GM18867 (cell line): ENCODE results near the gene HCN1.
A peak's percentile ranks its signal among the peaks of the same experiment; 100 is the strongest.

Experiments
- ATAC-seq: cut with Tn5 transposase; IDR thresholded peaks from one replicate; pipeline ENCODE4 v1.9.1; 2021; ENCODE audit warnings: mild to moderate bottlenecking, moderate library complexity; ENCODE audit not compliant: unreplicated experiment

HCN1 gene

DNA sequence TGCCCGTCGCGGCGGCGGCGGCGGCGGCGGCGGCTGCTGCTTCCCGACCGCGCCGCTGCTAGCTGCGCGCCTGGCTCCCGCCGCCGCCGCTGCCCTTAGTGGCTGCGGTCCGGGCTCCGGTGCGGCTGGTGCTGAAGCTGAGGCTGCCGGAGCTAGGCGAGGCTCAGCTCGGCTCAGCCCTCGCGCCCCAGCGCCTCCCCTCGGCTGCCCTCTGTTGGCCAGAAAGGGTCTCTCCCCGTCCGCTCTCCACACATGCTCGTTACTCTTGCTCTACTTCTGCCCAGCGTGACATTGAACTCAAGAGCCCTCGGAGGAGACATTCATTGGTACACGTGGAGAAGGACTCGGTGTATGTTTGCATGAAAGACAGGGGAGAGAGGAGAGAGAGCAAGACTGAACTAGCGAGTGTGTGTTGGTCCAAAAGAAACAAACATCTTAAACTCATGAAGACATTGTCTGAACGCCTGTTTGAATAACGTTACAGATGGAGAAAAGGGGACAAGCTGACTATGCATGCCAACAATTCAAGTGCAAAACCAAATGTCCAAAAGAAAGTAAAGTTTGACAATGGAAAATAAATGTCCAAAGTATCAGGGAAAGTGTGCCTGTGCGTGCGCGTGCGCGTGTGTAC, at the start of gene HCN1:
TSS of gene HCN1 (minus strand) at position 175 of the 631 bp plus-strand sequence.
- ATAC-seq: peak; percentile 76

DNA sequence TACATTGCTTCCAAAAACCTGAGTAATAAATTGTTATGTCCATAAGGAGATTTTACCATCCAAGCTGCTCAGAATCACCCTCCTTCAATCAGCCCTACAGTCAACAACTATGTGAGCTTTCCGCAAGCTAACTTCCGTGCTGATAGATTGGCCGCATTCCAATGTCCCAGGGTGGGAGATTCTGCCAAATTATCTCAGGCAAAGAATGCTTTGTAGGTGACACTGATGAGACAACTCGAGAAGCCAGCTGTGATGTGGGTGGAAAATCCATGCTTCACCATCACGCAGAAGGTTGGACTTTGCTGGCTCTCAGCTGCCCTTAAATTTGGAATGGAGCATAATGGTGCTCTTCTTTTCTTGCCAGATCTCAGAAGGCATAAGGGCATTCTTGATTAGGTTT, 44.9 kb upstream of the HCN1 start:
- ATAC-seq: no peak

DNA sequence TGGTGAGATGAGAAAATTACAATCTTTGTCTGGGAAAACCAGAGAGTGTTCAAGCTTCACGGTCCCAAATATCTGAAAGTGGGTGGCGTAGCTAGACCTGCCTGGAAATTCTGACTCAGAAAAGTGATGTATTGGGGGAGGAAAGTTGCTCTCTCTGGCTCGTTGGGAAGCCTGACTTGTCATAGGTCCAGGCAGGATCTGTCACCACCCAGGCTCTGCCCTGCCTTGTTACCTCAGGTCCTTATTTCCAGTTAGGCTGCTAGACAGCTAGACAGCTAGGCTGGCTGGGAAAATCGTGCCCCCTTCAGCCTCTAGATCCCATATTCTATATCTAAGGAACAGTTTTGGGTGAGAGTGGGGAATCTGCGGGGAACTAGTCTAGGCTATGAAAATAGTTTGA, 41.0 kb upstream of the HCN1 start:
- ATAC-seq: no peak

DNA sequence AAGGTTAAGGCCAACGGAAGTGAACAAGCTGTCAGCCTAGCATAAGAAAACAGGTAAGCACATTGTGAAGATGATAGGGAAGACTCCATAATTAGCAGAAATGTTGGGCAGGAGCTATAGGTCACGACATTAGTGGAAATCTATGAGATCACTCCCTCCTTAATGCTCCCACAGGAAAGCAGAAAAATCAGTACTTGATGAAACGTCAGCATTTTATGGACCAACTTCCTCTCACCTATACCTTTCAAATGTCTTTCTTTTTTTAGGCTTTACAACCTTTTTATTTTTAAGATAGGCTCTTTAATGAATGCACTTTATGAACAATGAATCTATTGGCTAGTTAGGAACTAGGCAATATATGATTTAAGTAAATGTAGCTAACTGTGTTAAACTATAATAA, 29.4 kb upstream of the HCN1 start:
- no peak for ATAC-seq

DNA sequence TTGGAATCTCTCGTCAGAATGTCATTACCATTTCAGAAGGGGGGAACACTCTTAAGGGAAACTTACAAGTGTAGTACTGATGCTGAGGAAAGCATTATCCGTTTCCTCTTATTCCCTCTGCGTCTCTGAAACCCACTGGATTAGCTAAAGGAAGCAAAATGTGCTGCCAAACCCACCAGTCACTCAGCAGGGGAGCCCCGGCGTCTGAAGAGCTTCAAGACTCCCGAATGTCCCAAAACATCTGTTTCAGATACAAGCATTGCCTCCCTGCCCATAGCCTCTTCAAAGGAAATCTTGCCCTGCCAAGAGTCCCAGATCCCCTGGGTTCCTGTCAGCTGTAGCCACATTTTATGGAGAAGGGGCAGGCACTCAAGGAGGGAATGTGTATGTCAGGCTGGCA, 1.0 kb upstream of the HCN1 start:
- no peak for ATAC-seq

DNA sequence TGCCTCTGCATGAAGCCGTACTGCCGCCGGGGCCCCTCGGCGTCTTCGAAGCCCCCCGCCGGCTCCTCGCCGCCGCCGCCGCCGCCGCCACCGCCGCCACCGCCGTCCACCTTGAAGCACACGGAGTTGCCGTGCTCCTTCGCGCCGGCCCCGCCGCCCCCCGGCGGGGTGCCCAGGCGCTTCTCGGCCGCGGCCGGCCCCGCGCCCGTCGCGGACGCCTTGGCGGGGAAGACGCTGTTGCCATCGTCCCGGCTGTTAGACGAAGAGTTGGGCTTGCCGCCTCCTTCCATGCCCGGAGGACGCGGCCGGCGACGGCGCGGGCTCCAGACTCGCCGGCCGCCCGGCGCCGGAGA, 400 bp downstream of the HCN1 start:
- no peak for ATAC-seq

DNA sequence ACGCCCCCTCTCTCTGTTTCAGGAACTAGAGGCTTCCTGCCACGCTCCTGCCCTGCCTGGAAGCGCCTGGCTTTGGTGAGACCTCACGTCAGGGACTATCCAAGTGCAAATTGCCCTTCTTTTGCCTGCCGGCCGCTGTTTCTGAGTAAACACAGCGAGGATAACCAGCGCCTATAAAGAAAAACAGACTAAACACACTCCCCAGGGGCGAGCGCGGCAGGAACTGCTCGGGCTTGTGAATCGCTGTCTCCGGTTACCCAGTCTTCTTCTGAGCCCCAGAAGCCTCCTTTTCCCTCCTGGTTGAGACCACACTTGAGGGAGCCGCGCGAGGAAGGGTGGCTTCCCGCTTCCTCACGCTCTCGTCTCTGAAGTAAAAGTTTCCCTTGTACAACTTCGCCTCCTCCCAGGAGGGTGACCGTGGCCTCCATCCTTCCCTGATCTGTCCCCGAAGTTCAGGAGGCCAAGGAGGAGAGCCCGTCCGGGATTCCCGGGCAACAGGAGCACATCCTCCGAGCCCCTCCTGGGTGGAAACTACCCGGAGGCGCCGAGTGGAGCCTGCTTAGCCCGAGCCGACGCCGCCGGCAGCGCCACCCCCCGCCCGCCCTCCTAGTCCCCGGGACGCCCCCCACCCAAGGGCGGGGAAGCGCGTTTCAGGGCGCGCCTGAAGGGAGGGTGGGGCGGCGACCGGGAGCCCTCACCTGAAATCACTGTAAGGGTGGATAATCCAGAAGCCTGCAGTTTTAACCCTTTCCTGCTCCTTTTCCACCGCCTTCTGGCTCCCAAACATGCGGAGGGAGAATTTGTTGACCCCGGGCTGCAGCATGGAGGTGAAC, 993 bp downstream of the HCN1 start:
- no peak for ATAC-seq

DNA sequence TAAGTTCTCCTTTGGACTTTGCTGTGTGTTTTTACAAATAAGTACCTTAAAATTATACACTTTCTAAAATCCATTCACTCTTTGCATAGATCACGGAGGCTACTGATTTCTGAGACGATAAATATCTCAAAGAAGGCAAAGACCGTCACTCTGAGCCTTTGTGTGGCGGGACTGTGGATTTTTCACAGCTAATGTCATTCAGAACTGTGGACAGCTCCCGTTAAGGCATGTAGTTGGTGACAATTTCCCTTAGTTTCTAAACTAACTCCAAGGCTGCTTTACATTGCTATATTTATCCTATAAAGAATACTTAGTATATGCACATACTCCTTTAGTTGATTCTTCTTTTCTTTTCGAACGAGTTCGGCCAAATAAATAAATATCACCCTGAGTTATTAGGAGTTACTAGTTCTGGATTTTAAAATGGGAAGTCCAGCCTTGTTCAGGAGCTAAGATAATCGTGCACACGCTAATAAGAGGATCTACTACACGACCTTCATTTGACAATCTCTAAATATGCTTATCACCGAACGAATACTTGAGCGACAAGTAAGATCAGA, 1.8 kb downstream of the HCN1 start:
- no peak for ATAC-seq

DNA sequence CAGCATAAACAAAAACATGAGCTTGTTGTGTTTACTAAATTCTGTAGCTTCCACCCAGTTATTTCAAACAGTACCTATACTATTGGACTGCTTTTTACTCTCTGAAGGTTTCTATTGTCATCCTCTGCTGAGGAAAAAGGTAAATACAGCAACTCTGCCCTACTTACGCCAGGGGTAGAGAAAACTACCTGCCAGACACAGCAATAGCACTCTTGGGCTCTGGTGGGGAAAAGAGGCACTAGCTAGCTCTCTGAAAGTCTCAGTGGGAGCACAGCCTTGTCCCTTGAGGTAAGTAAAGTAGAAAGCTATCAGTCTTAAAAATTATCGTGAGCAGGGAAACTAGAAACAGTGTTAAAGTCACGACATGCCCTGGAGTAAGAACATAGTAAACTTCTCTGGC, 3.7 kb downstream of the HCN1 start:
- no peak for ATAC-seq

DNA sequence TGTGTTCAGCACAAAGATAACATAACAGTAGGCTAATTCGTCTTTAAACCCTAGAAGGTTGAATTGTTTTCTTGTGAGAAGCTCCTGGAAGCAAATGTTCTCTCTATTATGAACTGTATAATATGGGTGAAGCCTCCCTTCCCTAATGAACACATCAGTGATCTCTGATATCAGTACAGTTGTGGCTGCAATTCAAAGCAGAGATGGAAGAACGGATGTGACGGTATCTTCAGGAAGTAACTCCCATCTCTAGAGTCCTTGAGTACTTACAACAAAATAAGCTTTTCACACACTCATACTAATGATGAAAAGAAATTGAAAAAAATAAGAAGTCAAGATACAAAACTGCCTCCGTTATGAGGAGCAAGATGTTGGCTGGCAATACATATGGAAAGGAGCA, 4.5 kb downstream of the HCN1 start:
- no peak for ATAC-seq

DNA sequence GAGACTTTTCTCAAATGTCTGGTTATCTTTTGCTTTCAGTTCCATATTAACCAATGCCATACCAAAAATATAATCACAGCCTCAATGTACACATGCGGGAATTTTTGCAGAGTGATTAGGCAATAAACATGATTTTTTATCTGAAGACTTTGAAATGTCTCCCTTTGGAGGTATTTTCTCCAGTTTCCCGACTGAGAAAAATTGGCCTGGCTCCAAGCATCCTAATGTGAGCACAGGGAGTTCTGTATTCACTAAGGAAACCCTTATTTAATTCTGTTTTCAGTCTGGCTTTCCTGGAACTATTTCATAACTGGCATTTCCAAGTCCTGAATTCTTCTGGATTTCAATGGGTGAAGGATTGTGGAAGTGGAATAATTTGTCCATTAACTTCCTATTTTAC, 8.5 kb downstream of the HCN1 start:
- no peak for ATAC-seq

DNA sequence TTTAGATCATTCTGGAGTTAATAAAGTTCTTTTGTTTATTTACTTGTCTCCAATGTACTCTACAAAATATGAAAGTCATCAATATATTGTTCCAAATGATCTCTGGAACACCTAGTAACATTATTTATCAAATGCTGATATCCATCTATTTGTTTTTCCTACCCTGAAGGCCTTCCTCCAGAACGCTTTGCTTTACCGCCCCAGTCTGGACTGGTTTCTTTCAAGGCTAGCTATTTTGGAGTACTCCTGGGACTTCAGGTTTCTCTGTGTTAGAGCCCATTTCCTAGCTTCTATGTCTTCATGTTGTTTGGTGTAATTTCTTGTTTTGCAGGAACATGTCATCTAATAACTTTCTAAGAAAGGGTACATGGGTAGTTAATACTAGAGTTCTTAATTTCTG, 9.6 kb downstream of the HCN1 start:
- no peak for ATAC-seq

DNA sequence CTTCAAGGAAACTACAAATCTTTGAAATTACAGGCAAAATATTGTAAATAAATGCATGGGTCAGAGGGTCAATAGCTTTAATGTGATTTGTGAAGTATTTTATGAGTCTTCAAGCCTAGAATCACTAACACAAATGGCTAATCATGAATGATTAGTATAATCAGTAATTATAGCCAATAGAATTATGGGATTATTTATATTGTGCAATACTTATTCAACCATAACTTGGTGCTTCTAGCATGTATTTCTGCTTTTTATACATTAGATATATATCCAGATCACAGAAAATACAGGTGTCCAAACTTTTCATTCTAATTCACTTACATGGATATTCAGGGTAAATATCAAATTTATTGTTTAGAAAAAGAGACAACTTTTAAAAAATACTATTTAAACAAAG, 12.1 kb downstream of the HCN1 start:
- ATAC-seq: no peak

DNA sequence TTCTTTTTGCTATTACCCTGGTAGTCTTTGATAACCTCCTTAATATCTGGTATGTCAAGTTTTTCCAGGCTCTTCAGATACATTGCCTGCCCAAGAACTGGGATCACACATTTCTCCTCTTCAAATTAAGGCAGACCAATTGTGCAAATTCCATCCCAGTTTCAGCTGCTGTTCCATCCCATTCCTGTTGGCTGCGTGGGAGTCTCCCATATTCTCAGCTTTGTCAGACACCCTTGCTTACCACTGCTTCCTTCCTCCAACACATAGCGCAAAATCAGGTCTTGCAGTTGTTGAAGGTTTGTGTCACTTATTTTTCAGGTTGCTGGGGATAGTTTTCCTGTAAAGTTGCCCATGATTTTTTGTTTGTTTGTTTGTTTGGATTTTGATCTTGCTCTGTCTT, 15.2 kb downstream of the HCN1 start:
- ATAC-seq: no peak

DNA sequence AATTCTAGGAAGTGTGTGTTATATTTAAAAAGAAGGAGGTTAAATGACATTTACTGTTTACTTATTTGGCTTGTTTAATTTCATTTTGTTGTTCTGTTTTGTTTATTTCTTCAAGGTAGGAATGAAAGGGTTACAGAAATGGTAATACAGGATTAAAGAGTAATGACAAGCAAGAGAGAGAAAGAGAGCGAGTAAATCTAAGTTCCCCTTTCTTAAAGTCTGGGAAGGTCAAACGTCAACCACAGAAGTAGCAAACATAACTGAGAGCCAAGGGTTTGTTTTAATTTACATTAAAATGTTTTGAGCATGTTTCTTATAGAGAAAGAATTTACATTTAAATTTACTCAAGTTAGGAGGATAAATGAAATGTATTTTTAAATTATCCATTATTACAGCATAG, 18.7 kb downstream of the HCN1 start:
- ATAC-seq: no peak

DNA sequence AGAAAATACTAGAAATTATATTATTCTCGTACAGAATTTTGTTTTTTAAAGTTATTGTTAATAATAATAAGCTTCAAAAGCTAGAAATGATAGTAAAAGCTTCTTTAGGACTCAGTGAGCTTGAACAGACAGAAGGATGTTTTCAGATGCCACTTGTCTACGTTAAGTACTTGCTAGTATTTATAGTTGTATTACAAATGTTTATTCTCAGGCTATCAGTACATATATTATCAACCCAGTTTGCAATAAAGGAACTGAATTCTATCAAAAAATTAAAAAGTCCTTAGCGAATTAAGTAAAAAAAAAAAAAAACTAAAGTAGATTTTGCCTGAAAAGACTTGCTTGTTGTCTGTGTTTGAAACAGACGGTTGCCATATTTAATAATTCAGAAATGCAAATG, 23.9 kb downstream of the HCN1 start:
- ATAC-seq: no peak

DNA sequence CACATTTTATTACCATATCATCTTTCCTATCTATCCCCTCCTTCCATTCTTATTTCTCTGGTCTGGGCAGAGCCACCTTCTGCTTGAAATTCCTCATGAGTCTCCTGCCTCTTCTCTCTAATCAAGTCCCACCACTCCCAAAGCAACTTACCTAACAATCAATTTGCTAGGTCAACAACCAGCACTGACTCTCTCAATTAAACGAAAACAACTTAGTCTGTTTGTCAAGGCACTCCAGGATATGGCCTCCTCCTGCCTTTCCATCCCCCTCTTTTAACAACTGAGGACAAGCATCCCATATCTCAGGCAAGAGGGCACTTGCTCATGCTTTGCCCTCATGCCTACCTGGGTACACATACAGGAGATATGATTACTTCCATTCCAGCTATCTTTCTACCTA, 47.4 kb downstream of the HCN1 start:
- ATAC-seq: no peak

DNA sequence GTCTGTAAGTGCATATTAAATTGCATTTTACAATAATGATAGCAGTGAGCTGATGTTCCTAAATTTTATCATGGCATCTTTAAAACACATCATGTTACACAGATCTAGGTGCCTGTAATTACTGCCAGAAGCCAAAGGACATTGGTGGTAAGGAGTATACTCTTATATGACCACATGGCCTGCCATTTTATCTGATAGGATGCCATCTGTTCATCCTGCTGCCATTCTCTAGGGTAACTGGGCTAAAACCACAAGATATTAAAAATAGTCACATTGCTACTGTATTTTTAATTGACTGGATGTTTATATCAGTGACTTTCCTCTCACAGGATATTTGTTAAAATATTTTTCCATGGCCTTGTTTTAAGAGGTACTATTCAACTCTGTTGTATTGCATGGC, 53.1 kb downstream of the HCN1 start:
- no peak for ATAC-seq

DNA sequence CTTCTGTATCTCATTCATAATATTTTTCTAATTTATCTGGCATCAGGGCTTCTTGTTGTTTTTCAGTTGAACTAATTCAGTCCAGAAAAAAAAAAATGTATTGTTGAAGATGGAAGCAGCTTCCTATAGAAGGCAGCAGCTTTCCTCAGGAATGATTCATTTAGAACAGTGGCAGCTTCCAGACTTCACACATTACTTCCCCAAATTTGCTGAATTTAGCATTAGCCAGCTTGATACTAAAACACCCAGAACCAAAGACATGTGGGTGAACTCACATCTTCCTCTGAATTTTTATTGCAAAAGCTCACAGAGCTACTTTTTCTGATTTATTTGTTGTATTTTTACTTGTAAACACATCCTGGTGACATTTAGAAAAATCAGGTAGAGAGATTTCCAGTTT, 53.8 kb downstream of the HCN1 start:
- no peak for ATAC-seq

DNA sequence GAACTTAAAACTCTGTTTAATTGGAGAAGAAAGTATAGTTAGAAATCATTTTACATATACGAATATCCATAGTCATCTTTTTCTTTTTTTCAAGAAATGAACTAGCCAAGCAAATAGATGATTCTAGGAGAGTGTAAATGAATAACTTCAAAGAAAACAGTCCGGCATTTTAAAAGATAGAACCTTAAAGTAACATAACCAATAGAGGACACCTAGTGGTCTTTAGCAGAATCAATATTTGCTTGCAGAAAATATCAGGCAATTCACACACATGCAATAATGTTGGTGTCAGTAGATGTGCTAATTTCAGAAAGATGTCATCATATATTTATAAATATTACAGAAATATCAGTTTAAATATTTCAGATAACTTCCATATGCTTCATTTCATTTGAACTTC, 57.1 kb downstream of the HCN1 start:
- no peak for ATAC-seq

DNA sequence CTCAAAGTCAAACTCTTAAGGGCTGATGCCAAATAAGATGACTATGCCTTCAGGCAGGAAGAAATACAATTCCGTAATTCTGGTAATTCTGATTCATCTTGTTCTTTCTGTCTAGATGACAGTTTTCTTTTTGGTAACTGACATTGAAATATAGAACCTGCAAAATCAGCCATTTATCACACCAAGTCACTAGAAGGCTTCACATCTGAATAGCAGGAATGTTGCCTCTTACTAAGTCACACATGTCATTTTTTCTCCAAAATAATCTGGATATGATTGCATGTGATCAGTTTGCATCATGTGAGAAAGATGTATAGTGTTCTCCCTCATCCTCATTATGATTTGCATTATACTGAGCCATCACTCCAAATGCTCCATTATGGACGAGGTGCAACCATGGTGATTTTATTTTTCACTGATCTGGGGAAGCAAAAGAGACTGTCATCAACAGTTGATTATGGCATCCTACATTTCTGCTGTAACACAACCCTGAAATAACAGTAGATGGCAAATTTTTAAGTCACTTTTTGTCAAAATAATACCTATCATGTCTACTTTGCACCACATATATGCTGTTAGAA, 69.0 kb downstream of the HCN1 start:
- ATAC-seq: no peak

DNA sequence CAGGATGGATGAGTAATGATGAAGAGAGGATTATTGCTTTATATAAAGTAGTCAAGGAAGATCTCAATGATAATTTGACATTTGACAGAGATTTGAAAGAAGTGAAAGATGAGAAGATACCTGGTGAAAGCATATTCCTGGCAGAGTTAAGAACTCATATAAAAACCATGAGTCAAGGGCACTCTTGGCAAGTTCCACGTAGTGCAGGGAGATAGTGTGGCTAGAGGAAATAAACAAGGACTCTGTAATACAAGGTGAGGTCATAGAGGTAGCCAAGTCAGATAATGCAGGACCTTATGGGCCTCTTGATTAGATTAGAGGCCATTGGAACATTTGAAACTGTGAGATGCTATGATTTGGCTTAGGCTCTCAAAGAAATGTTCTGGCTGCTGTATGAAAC, 72.3 kb downstream of the HCN1 start:
- ATAC-seq: no peak
